Measurements from ENCODE around the gene JAML.

DNA sequence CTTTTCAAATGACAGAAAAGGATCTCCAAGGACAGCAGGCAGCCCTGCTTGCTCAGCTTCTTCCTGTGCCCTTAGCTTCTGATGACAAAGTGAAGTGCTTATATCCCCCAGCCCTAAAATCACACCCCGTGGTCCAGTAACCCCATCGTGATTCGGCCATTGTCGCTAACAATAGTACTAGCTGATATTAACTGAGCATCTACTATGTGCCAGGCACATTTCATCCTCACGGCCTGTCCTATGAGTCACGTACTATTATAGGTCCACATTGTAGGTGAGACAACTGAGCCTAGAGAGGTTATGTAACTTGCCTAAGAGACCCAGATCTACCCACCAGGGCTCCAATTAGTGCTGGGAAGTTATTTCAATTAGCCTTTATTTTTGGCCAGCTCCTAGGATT, 78.3 kb downstream of the JAML start:
- no peak for TF ChIP-seq CTCF (IDR thresholded peaks at IDR 0.05)
- no peak for TF ChIP-seq POLR2A (IDR thresholded peaks at IDR 0.05)
